Testis (tissue), 2 donors: ENCODE results near the gene RERE.

Experiments
- CTCF ChIP-seq, 3 experiments: fragments of 450-650 bp in 2 of 3; fragments of 200-600 bp in 1 of 3; sonication (generic) in 1 of 3; IDR thresholded peaks; one replicate each; pipeline ENCODE4 v1.5.1; 2016 to 2019; ENCODE audit warnings: antibody characterized with exemption in 3 of 3, mild to moderate bottlenecking in 2 of 3, moderate library complexity in 1 of 3
- POLR2A ChIP-seq: fragments of 450-650 bp; IDR thresholded peaks from one replicate; pipeline ENCODE4 v1.6.1; 2017; ENCODE audit warnings: antibody characterized with exemption, mild to moderate bottlenecking, moderate library complexity

- TF ChIP-seq CTCF (IDR thresholded peaks at IDR 0.05) = no peak
- TF ChIP-seq POLR2A = no peak
Observed at GRCh38 chr1:8590721-8591351, 226.6 kb downstream of the RERE start.
